Activated CD8-positive, alpha-beta T cell treated with anti-CD3 and anti-CD28 coated beads for 36 hours (primary cell): ENCODE data around the gene GRIK3. TPM values are rescaled to one million over a fixed set of nuclear protein-coding genes. Genes with fewer than 3 reads are reported as not detected.

Source experiments
- ATAC-seq: fragments of 200-7000 bp; cut with Tn5 transposase; one replicate; pipeline ENCODE4 v1.10.0; 2021; ENCODE audit warnings: mild to moderate bottlenecking, moderate library complexity
- CTCF ChIA-PET: fragments of 350-600 bp; sonication (Branson Sonifier 250); formaldehyde crosslinking; loops from one replicate; lab custom pipeline; 2021; ENCODE audit warnings: antibody characterized with exemption; lab: Charles Lee
- POLR2A ChIA-PET: fragments of 350-600 bp; sonication (Branson Sonifier 250); formaldehyde crosslinking; loops from one replicate; lab custom pipeline; 2021; ENCODE audit warnings: antibody characterized with exemption; lab: Charles Lee
- DNase-seq: peaks from one replicate; pipeline ENCODE4 v3.0.0-alpha.2; 2020
- H3K27ac Mint-ChIP-seq: one replicate; pipeline ENCODE4 v1.8.0; 2021; ENCODE audit warnings: mild to moderate bottlenecking, mixed read lengths
- H3K27me3 Mint-ChIP-seq: one replicate; pipeline ENCODE4 v1.8.0; 2021; ENCODE audit warnings: mixed read lengths
- H3K36me3 Mint-ChIP-seq: one replicate; pipeline ENCODE4 v1.8.0; 2021; ENCODE audit warnings: low read depth, mixed read lengths
- H3K4me1 Mint-ChIP-seq: one replicate; pipeline ENCODE4 v1.8.0; 2021; ENCODE audit warnings: low read depth, mixed read lengths
- H3K4me3 Mint-ChIP-seq: one replicate; pipeline ENCODE4 v1.8.0; 2021; ENCODE audit warnings: mild to moderate bottlenecking, moderate library complexity, mixed read lengths
- H3K9me3 Mint-ChIP-seq: one replicate; pipeline ENCODE4 v1.8.0; 2021; ENCODE audit warnings: mixed read lengths
- intact Hi-C: fragments of 100-400 bp; cut with micrococcal nuclease; formaldehyde crosslinking; loops from one replicate; pipeline ENCODE4 v1.10.0; 2022
- total RNA-seq, 2 experiments: library from RNA; stranded (reverse); gene quantifications; one replicate each; pipeline ENCODE4 v1.2.3, GENCODE V29; 2021
- TF ChIP-seq, protein P1 (sequence below): fragments of 200-600 bp; IDR thresholded peaks from one replicate; pipeline ENCODE4 v1.8.0; 2022; ENCODE audit warnings: antibody characterized with exemption, mild to moderate bottlenecking

The GRIK3 gene
- total RNA-seq, 2 experiments from 2014 or later = not detected

DNA sequence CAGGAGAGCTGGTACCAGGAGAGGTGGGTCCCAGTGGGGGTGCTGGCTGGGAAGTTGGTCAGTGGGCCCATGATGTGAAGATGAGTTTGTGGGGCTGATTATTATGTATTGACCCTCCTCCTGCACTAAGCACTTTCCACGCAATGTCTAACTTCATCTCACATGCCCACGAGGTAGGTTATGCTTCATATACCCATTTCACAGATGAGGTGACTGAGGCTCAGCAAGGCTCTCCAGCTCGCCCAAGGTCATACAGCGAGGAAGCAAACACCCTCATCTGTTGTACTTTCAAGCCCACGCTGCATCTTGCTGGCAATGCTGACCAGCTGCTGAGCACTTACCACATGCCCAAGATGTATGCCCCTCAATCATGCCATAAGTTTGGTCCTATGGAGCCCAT, 175.8 kb downstream of the GRIK3 start:
- POLR2A ChIA-PET = no interaction called here
- TF ChIP-seq, protein P1, sequence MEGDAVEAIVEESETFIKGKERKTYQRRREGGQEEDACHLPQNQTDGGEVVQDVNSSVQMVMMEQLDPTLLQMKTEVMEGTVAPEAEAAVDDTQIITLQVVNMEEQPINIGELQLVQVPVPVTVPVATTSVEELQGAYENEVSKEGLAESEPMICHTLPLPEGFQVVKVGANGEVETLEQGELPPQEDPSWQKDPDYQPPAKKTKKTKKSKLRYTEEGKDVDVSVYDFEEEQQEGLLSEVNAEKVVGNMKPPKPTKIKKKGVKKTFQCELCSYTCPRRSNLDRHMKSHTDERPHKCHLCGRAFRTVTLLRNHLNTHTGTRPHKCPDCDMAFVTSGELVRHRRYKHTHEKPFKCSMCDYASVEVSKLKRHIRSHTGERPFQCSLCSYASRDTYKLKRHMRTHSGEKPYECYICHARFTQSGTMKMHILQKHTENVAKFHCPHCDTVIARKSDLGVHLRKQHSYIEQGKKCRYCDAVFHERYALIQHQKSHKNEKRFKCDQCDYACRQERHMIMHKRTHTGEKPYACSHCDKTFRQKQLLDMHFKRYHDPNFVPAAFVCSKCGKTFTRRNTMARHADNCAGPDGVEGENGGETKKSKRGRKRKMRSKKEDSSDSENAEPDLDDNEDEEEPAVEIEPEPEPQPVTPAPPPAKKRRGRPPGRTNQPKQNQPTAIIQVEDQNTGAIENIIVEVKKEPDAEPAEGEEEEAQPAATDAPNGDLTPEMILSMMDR = no peak
- Mint-ChIP-seq H3K27me3 (peaks cover 6% of the 10 kb centered on the region), H3K4me3 (no peak overlapping the region), H3K9me3 (no peaks in the 10 kb centered on the region), H3K36me3 (no peaks in the 10 kb centered on the region), H3K27ac (no peak overlapping the region), H3K4me1 (no peaks in the 10 kb centered on the region)
- ATAC-seq (no peak), DNase-seq (no peak)
- intact Hi-C loops = no loop called here
- CTCF ChIA-PET = interaction anchor here (0.9 kb wide), 1 partner anchor 342 kb away, joined by 3 read pairs; no protein-coding TSS in a partner anchor

DNA sequence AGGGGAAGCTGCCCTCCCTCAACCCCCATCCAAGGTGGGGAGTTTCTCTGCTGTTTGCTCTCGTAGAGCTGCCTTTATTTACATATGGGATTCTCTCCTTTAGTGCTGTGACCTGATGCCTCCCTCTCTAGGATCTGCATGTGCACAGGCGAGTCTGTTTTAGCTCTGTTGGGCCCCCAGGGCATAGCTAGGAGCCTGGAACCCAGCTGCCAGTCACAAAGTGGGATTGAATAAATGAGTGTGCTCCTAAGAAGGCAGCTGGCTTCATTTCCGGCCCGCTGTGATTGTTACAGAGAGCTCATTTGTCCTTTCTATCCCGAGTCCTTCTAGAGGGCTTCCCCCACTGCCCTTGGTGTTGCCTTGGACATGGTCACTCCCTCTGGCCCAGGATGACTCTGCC, 176.6 kb downstream of the GRIK3 start:
- Mint-ChIP-seq H3K27ac (no peak overlapping the region), H3K9me3 (no peaks in the 10 kb centered on the region), H3K36me3 (no peaks in the 10 kb centered on the region), H3K4me3 (no peak overlapping the region), H3K4me1 (no peaks in the 10 kb centered on the region), H3K27me3 (peaks cover 1% of the 10 kb centered on the region)
- ATAC-seq (no peak), DNase-seq (no peak)
- intact Hi-C loops = no loop called here
- ChIA-PET CTCF (no interaction called here), POLR2A (no interaction called here)
- TF ChIP-seq, protein P1 = no peak

DNA sequence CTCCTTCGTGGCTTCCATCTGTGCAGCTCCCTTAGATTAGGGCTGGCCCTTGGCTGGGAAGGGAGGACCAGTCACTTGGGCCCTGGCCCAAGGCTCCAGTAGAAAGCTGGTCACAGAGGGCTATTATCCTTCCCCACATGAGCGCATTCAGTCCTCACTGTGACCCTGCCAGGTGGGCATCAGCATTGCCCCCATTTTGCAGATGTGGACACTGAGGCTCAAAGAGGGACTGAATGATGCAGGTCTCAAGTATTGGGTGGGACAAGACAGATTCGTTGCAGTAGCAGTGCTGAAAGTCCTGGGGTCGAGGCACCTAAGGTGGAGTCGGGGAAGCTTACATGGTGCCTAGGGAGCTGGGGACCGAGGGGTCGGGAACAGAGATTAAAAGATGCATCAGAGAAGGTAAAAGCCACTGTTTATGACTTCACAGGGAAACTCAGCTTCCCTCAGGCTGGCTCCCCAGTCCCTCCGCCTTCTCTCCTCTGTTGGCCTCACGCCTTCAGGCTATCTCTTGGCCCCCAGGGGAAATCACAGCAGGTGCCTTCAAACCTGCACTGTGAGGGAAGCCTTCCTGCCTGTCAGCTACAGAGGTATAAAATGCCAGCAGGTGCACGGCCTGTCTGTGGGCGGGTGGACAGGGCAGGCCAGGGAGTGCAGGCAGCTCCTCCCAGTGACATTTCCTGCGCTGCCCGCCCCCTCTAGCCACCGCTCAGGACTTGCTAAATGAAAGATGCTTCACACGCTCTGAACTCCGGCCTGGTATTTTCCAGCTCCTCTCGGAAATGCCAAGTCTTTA, 178.4 kb downstream of the GRIK3 start:
- no peak for ATAC-seq
- Mint-ChIP-seq H3K4me1 (no peaks in the 10 kb centered on the region), H3K4me3 (no peak overlapping the region), H3K36me3 (no peaks in the 10 kb centered on the region), H3K9me3 (no peaks in the 10 kb centered on the region), H3K27ac (no peak overlapping the region), H3K27me3 (peaks cover 4% of the 10 kb centered on the region)
- DNase-seq = no peak
- ChIA-PET CTCF (no interaction called here), POLR2A (no interaction called here)
- intact Hi-C loops = no loop called here
- TF ChIP-seq, protein P1 = no peak

DNA sequence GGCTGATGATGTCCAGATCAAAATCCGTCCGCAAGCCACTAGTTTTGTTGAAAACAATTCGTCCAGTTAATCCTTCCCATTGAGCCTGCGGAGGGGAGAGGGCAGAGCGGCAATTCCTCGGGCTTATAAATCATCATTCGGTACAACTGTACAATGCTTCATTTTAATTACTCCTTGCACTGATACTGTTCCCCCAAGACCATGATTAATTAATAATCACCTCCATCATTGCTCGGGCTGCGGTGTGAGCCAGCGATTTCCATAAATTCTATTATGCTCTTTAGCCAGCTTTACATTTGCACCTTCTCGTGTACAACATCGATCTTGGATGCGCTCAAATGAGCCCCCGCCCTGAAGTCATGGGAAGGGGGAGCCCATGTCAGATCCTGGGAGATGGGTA, 180.7 kb downstream of the GRIK3 start:
- ATAC-seq (no peak), DNase-seq (no peak)
- Mint-ChIP-seq H3K27me3 (peaks cover 3% of the 10 kb centered on the region), H3K4me3 (no peak overlapping the region), H3K36me3 (no peaks in the 10 kb centered on the region), H3K4me1 (no peaks in the 10 kb centered on the region), H3K27ac (no peak overlapping the region), H3K9me3 (no peaks in the 10 kb centered on the region)
- TF ChIP-seq, protein P1 = no peak
- ChIA-PET POLR2A (no interaction called here), CTCF (no interaction called here)
- intact Hi-C loops = no loop called here

DNA sequence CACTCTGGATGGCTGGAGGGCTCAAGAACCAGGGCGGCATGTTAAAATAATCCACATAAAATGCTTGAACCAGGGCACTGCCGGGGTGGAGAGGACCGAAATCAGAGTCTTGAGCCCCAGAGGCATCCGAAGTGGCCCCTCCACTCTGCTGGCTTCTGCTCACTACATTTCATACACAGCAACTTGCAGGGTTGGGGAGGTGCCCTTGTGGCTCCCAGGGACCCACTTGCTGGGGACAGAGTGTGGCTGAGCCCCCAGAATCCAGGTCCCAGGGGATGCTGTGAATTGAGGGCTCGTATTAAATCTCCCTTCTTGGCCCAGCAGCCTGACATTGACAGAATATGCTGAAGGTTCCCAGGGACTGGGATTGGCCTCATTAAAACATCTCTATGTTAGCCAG, 181.7 kb downstream of the GRIK3 start:
- H3K27me3 Mint-ChIP-seq = peaks cover 3% of the 10 kb centered on the region
- CTCF ChIA-PET = no interaction called here

More for the DNA sequence above, 181.7 kb downstream of the GRIK3 start:
- intact Hi-C loops = no loop called here
- Mint-ChIP-seq H3K27ac (no peak overlapping the region), H3K4me3 (no peak overlapping the region), H3K36me3 (no peaks in the 10 kb centered on the region), H3K9me3 (no peaks in the 10 kb centered on the region), H3K4me1 (no peaks in the 10 kb centered on the region)
- TF ChIP-seq, protein P1 = no peak
- no peak for ATAC-seq
- POLR2A ChIA-PET = no interaction called here
- no peak for DNase-seq
